ENCODE measurements around the gene AXDND1. TPM values are rescaled to one million over a fixed set of nuclear protein-coding genes. Genes with fewer than 3 reads are reported as not detected.
A peak's percentile ranks its signal among the peaks of the same experiment; 100 is the strongest.
"Not testable (repeated sequence)": the region's sequence is repeated elsewhere in the genome, so short reads cannot be mapped to it uniquely, and the experiment has no call there.

AXDND1 gene
- total RNA-seq, 1 experiment from 2014 or later, result 1.8 TPM

DNA sequence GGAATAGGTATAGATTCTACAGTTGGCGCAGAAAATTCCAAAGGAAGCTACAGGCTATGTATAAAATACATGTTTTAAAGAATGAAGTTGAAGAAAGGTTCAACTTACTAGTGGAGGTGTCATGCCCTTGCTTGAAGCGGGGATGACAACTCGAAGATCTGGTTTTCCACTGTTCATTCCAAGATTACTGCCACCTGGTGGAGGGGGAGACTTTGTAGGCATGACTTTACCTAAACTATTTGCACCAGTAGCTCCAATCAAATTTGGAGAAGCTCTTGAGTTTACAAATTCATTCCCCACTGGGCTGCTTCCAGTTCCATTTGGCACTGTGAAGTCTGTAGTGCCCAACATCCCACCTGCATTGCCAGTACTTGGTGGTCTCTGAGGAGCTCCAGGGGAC is 81.7 kb downstream of the AXDND1 start:
- DNase-seq, result no peak
- Histone ChIP-seq H4K20me1 (ENCODE audit: insufficient read depth) (no peaks in the 10 kb centered on the region), H3K4me2 (no peak overlapping the region), H2AFZ (no peak overlapping the region), H3K9me2 (ENCODE audit: insufficient read depth) (no peaks in the 10 kb centered on the region; the same call in 1 of the 2 replicates), H3K27me3 (ENCODE audit: insufficient read depth, low read depth) (no peaks in the 10 kb centered on the region; the same call in 1 of the 2 replicates), H3K79me2 (ENCODE audit: low read depth) (no peaks in the 10 kb centered on the region), H3F3A (ENCODE audit: insufficient read depth, low read depth) (no peaks in the 10 kb centered on the region), H3K9me3 (ENCODE audit: insufficient read depth, low read depth) (no peaks in the 10 kb centered on the region), H3K4me1 (replicated peaks; ENCODE audit: insufficient read depth) (no peaks in the 10 kb centered on the region), H3K27ac (no peak overlapping the region), H3K4me3 (no peak overlapping the region), H3K36me3 (ENCODE audit: low read depth) (no peaks in the 10 kb centered on the region)
- TF ChIP-seq, protein P1, sequence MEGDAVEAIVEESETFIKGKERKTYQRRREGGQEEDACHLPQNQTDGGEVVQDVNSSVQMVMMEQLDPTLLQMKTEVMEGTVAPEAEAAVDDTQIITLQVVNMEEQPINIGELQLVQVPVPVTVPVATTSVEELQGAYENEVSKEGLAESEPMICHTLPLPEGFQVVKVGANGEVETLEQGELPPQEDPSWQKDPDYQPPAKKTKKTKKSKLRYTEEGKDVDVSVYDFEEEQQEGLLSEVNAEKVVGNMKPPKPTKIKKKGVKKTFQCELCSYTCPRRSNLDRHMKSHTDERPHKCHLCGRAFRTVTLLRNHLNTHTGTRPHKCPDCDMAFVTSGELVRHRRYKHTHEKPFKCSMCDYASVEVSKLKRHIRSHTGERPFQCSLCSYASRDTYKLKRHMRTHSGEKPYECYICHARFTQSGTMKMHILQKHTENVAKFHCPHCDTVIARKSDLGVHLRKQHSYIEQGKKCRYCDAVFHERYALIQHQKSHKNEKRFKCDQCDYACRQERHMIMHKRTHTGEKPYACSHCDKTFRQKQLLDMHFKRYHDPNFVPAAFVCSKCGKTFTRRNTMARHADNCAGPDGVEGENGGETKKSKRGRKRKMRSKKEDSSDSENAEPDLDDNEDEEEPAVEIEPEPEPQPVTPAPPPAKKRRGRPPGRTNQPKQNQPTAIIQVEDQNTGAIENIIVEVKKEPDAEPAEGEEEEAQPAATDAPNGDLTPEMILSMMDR (conservative IDR thresholded peaks at IDR 0.05), result peak; percentile 54
- no peak for TF ChIP-seq EZH2 (IDR thresholded peaks at IDR 0.05; ENCODE audit: low read depth)
- BruUV-seq (replicated peaks), result no TSS peak
- ChIA-PET CTCF (no interaction called here), POLR2A (ENCODE audit: unreplicated experiment) (interaction anchor here (0.7 kb wide), 1 partner anchor 1505 kb away, joined by 3 read pairs; no protein-coding TSS in a partner anchor)
- intact Hi-C loops (cut with micrococcal nuclease; ENCODE audit: unreplicated experiment), result no loop called here

DNA sequence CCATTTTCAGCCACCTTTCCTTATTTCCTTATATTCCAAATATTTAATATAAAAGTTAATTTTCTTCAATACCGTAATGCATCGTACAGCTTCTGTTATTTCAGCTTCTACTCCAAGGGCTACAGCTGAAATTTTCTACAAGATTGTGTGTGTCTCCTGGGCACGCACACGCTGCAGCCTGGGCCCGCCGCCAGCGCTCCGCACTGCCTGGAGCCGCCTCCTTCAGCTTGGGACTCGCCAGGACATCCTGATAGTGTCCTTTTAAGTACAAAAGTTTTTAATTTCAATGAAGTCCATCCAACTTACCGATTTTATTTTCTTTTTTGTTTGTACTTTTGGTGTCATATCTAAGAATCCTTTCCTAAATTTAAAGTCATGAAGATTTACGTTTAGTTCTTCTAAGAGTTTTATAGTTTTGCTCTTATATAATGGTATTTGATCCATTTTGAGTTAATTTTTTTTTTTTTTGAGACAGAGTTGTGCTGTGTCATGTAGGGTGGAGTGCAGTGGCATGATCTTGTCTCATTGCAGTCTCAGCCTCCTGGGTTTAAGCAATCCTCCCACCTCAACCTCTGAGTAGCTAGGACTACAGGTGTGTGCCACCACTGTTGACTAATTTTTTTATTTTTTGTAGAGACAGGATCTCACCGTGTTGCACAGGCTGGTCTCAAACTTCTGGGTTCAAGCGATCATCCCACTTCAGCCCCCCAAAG is 82.8 kb downstream of the AXDND1 start:
- H2AFZ ChIP-seq, result no peak overlapping the region
- H3K9me2 ChIP-seq (ENCODE audit: insufficient read depth), result no peaks in the 10 kb centered on the region; the same call in 1 of the 2 replicates
- H3K4me3 ChIP-seq, result no peak overlapping the region
- H4K20me1 ChIP-seq (ENCODE audit: insufficient read depth), result no peaks in the 10 kb centered on the region
- ChIA-PET POLR2A (ENCODE audit: unreplicated experiment) (interaction anchor here (0.7 kb wide), 1 partner anchor 1503 kb away, joined by 3 read pairs; no protein-coding TSS in a partner anchor), CTCF (no interaction called here)
- H3K79me2 ChIP-seq (ENCODE audit: low read depth), result no peaks in the 10 kb centered on the region
- H3K4me1 ChIP-seq (replicated peaks; ENCODE audit: insufficient read depth), result no peaks in the 10 kb centered on the region
- TF ChIP-seq EZH2 (IDR thresholded peaks at IDR 0.05; ENCODE audit: low read depth), result no peak
- TF ChIP-seq, protein P1 (conservative IDR thresholded peaks at IDR 0.05), result no peak
- BruUV-seq (replicated peaks), result no TSS peak
- no peak overlapping the region for H3K27ac ChIP-seq
- no peak for DNase-seq
- intact Hi-C loops (cut with micrococcal nuclease; ENCODE audit: unreplicated experiment), result no loop called here
- no peak overlapping the region for H3K4me2 ChIP-seq
- no peaks in the 10 kb centered on the region; the same call in 1 of the 2 replicates for H3K27me3 ChIP-seq (ENCODE audit: insufficient read depth, low read depth)
- H3F3A ChIP-seq (ENCODE audit: insufficient read depth, low read depth), result no peaks in the 10 kb centered on the region
- no peaks in the 10 kb centered on the region for H3K9me3 ChIP-seq (ENCODE audit: insufficient read depth, low read depth)
- no peaks in the 10 kb centered on the region for H3K36me3 ChIP-seq (ENCODE audit: low read depth)

DNA sequence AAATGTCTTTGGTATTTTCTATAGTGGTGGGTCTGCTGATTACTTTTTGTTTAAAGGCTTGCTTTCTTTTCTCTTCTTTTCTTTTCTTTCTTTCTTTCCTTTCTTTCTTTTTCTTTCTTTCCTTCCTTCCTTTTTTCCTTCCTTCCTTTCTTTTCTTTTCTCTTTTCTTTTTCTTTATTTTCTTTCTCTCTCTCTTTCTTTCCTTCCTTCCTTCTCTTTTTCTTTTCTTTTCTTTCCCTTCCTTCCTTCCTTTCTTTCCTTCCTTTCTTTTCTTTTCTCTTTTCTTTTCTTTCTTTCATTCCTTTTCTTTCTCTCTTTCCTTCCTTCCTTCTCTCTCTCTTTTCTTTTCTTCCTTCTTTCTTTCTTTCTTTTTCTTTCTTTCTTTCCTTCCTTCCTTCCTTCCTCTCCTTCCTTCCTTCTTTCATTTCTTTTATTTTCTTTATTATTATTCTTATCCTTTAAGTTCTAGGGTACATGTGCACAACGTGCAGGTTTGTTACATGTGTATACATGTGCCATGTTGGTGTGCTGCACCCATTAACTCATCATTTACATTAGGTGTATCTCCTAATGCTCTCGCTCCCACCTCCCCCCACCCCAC is 93.9 kb downstream of the AXDND1 start:
- H3K9me3 ChIP-seq (ENCODE audit: insufficient read depth, low read depth); H3K27me3 ChIP-seq (ENCODE audit: insufficient read depth, low read depth): not testable (repeated sequence)

DNA sequence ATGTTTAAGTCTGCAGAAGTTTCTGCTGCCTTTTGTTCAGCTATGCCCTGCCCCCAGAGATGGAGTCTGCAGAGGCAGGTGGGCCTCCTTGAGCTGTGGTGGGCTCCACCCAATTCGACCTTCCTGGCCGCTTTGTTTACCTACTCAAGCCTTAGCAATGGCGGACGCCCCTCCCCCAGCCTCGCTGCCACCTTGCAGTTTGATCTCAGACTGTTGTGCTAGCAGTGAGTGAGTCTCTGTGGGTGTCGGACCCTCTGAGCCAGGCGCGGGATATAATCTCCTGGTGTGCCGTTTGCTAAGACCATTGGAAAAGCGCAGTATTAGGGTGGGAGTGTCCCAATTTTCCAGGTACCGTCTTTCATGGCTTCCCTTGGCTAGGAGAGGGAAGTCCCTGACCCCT is 99.9 kb downstream of the AXDND1 start:
- intact Hi-C loops (cut with micrococcal nuclease; ENCODE audit: unreplicated experiment); BruUV-seq (replicated peaks): not testable (repeated sequence)

More for the DNA sequence above, 93.9 kb downstream of the AXDND1 start:
- POLR2A ChIA-PET (ENCODE audit: unreplicated experiment); H3F3A ChIP-seq (ENCODE audit: insufficient read depth, low read depth); H3K79me2 ChIP-seq (ENCODE audit: low read depth); H4K20me1 ChIP-seq (ENCODE audit: insufficient read depth); intact Hi-C loops (cut with micrococcal nuclease; ENCODE audit: unreplicated experiment); H3K4me1 ChIP-seq (replicated peaks; ENCODE audit: insufficient read depth); H3K9me2 ChIP-seq (ENCODE audit: insufficient read depth); H2AFZ ChIP-seq; CTCF ChIA-PET; H3K36me3 ChIP-seq (ENCODE audit: low read depth); H3K4me3 ChIP-seq; BruUV-seq (replicated peaks); H3K27ac ChIP-seq; H3K4me2 ChIP-seq; DNase-seq: not testable (repeated sequence)

More for the DNA sequence above, 99.9 kb downstream of the AXDND1 start:
- H3K36me3 ChIP-seq (ENCODE audit: low read depth); H3K27ac ChIP-seq; H4K20me1 ChIP-seq (ENCODE audit: insufficient read depth); H3K4me3 ChIP-seq; POLR2A ChIA-PET (ENCODE audit: unreplicated experiment); H2AFZ ChIP-seq; H3K79me2 ChIP-seq (ENCODE audit: low read depth); CTCF ChIA-PET; H3K9me3 ChIP-seq (ENCODE audit: insufficient read depth, low read depth); H3K4me2 ChIP-seq; DNase-seq; H3K27me3 ChIP-seq (ENCODE audit: insufficient read depth, low read depth); H3K4me1 ChIP-seq (replicated peaks; ENCODE audit: insufficient read depth); H3K9me2 ChIP-seq (ENCODE audit: insufficient read depth); H3F3A ChIP-seq (ENCODE audit: insufficient read depth, low read depth): not testable (repeated sequence)

Data from PC-9 (cell line).